Measurements from ENCODE around the gene CCDC63.

CCDC63 gene

DNA sequence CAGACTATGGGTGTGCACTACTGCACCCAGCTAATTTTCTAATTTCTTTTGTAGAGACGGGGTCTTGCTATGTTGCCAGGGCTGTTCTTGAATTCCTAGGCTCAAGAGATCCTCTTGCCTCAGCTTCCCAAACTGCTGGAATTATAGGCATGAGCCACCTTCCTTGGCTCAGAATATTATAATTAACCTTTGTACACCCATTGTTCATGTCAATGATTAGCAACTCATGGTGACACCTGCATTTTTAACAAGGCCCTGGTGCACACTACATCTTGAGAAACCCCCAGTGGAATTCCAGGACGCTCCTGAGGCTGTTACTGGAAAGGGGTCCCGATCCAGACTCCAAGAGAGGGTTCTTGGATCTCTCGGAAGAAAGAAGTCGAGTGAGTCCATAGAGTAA is 28.3 kb upstream of the CCDC63 start:
- H3K4me3 ChIP-seq (ENCODE audit: low read depth in 1 of 2, low read length in 1 of 2) = no peak overlapping the region
- no peaks in the 10 kb centered on the region for H3K36me3 ChIP-seq
- TF ChIP-seq, protein P1, sequence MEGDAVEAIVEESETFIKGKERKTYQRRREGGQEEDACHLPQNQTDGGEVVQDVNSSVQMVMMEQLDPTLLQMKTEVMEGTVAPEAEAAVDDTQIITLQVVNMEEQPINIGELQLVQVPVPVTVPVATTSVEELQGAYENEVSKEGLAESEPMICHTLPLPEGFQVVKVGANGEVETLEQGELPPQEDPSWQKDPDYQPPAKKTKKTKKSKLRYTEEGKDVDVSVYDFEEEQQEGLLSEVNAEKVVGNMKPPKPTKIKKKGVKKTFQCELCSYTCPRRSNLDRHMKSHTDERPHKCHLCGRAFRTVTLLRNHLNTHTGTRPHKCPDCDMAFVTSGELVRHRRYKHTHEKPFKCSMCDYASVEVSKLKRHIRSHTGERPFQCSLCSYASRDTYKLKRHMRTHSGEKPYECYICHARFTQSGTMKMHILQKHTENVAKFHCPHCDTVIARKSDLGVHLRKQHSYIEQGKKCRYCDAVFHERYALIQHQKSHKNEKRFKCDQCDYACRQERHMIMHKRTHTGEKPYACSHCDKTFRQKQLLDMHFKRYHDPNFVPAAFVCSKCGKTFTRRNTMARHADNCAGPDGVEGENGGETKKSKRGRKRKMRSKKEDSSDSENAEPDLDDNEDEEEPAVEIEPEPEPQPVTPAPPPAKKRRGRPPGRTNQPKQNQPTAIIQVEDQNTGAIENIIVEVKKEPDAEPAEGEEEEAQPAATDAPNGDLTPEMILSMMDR (IDR thresholded peaks at IDR 0.05) = no peak
- no peaks in the 10 kb centered on the region for H3K9me3 ChIP-seq
- no peak overlapping the region for H3K27ac ChIP-seq
- peaks cover under 1% of the 10 kb centered on the region for H3K27me3 ChIP-seq
- no peaks in the 10 kb centered on the region for H3K4me1 ChIP-seq (ENCODE audit: control insufficient read depth in 1 of 2, insufficient read depth in 1 of 2, low read depth in 1 of 2, low read length in 1 of 2)

DNA sequence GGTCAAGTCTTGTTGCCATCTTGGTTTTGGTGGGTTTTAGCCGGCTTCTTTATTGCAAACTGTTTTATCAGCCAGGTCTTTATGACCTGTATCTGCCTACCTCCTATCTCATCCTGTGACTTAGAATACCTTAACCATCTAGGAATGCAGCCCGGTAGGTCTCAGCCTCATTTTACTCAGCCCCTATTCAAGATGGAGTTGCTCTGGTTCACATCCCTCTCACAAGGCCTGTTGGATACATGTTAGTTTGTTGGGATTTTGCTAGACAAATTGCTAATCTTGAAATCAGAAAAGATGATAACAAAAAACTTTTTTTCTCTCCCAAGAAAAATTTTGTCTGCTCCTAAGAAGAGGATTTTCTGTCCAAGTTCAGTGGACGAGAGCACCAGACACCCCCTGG is 27.6 kb upstream of the CCDC63 start:
- H3K4me1 ChIP-seq (ENCODE audit: control insufficient read depth in 1 of 2, insufficient read depth in 1 of 2, low read depth in 1 of 2, low read length in 1 of 2) = no peaks in the 10 kb centered on the region
- H3K9me3 ChIP-seq = no peaks in the 10 kb centered on the region
- TF ChIP-seq, protein P1 (IDR thresholded peaks at IDR 0.05) = no peak
- no peak overlapping the region for H3K27ac ChIP-seq
- no peaks in the 10 kb centered on the region for H3K36me3 ChIP-seq
- H3K4me3 ChIP-seq (ENCODE audit: low read depth in 1 of 2, low read length in 1 of 2) = no peak overlapping the region
- no peaks in the 10 kb centered on the region for H3K27me3 ChIP-seq

DNA sequence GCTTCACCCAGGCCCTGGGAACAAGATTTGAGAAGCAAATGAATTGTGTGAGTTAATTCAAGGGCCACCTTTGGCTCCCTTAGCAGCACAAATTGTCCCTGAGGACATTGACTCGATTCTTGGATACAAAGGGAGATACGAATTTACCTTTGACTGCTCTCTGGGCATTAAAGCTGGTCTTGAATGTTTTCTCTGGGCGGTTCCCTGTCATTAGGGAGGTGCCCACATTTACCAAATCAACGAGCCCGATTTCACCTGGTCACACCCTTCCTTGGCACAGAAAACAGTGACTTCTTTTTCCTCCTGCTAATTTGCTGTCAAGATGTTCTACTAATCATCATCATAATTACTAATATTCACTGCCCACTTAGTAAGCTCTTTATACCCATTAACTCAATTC is 27.1 kb upstream of the CCDC63 start:
- Histone ChIP-seq H3K27me3 (no peaks in the 10 kb centered on the region), H3K4me1 (ENCODE audit: control insufficient read depth in 1 of 2, insufficient read depth in 1 of 2, low read depth in 1 of 2, low read length in 1 of 2) (no peaks in the 10 kb centered on the region), H3K36me3 (no peaks in the 10 kb centered on the region), H3K27ac (no peak overlapping the region), H3K4me3 (ENCODE audit: low read depth in 1 of 2, low read length in 1 of 2) (no peak overlapping the region), H3K9me3 (no peaks in the 10 kb centered on the region)
- TF ChIP-seq, protein P1 (IDR thresholded peaks at IDR 0.05) = no peak

DNA sequence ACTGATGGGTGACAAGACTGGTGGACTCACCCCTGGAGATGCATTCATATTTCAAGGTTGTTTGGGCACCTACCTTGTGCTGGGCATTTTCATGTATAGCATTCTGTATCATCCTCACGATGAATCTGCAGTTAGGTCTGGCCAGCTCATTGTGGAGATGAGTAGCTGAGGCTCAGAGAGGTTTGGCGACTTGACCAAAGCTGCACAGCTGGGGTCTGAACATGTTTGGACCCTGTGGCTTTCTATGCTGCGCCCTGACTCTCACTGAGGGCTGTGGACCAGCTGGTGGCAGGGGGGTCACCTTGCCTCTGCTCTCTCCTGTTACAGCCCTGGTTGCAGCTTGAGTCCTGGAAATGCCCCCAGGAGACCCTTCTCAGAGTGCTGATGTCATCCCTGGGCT is 24.9 kb upstream of the CCDC63 start:
- no peak overlapping the region for H3K27ac ChIP-seq
- TF ChIP-seq, protein P1 (IDR thresholded peaks at IDR 0.05) = no peak
- no peaks in the 10 kb centered on the region for H3K9me3 ChIP-seq
- H3K27me3 ChIP-seq = no peaks in the 10 kb centered on the region
- no peak overlapping the region for H3K4me3 ChIP-seq (ENCODE audit: low read depth in 1 of 2, low read length in 1 of 2)
- H3K4me1 ChIP-seq (ENCODE audit: control insufficient read depth in 1 of 2, insufficient read depth in 1 of 2, low read depth in 1 of 2, low read length in 1 of 2) = peaks cover 0 to 4% of the 10 kb centered on the region in 2 experiments
- no peaks in the 10 kb centered on the region for H3K36me3 ChIP-seq

DNA sequence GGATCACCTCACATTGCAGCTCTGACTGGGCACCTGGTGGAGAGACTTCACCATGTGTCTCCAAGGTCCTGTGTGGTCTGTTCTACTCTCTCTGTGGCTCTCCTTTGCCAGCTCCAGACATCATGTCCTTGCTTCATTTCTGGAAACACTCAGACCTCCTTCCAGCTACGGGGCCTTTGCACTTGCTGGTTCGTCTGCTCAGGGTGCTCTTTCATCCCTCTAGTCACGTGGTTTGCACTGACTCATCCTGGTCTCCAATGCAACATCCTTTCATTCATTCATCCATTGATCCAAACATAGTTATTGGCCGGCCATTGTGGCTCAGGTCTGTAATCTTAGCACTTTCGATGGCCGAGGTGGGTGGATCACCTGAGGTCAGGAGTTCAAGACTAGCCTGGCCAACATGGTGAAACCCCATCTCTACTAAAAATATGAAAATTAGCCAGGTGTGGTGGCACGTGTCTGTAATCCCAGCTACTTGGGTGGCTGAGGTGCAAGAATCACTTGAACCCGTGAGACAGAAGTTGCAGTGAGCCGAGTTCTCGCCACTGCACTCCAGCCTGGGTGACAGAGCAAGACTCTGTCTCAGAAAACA is 23.9 kb upstream of the CCDC63 start:
- H3K4me1 ChIP-seq (ENCODE audit: control insufficient read depth in 1 of 2, insufficient read depth in 1 of 2, low read depth in 1 of 2, low read length in 1 of 2) = peaks cover 0 to 5% of the 10 kb centered on the region in 2 experiments
- H3K36me3 ChIP-seq = no peaks in the 10 kb centered on the region
- H3K27ac ChIP-seq = no peak overlapping the region
- H3K9me3 ChIP-seq = no peaks in the 10 kb centered on the region
- peaks cover 6% of the 10 kb centered on the region for H3K27me3 ChIP-seq
- H3K4me3 ChIP-seq (ENCODE audit: low read depth in 1 of 2, low read length in 1 of 2) = no peak overlapping the region
- TF ChIP-seq, protein P1 (IDR thresholded peaks at IDR 0.05) = no peak

All from neutrophil (primary cell).